ENCODE results near the gene OR2S2.

The OR2S2 gene

DNA sequence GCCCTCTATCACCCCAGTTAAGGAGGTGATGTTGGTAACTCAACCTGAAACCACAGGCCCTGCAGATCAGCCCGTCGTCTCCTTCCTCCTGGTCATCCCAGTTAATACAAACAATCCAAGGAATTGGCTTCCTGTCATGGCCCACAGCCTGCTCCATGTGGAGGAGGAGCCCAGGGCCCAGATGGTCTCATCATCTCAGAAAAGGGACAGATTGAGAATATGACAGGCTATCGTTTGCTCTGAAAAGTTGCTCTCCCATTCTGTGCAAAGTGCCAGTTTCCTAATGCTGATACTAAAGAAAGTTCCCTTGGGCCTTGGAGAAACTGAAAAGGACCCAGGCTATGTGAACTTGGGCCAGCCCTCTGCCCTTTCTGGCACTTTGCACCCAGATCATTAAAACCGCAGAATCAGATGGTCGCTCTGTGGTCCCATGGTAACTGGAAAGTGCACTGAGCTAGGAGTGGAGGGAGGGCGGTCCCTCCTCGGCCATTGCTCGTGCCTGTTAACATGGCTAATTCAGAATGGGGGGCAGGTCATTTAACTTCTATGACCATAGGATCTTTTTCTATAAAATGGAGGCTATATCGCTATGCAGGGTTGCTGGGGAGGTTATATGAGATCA lies 49.3 kb downstream of the OR2S2 start:
- no peak for DNase-seq

DNA sequence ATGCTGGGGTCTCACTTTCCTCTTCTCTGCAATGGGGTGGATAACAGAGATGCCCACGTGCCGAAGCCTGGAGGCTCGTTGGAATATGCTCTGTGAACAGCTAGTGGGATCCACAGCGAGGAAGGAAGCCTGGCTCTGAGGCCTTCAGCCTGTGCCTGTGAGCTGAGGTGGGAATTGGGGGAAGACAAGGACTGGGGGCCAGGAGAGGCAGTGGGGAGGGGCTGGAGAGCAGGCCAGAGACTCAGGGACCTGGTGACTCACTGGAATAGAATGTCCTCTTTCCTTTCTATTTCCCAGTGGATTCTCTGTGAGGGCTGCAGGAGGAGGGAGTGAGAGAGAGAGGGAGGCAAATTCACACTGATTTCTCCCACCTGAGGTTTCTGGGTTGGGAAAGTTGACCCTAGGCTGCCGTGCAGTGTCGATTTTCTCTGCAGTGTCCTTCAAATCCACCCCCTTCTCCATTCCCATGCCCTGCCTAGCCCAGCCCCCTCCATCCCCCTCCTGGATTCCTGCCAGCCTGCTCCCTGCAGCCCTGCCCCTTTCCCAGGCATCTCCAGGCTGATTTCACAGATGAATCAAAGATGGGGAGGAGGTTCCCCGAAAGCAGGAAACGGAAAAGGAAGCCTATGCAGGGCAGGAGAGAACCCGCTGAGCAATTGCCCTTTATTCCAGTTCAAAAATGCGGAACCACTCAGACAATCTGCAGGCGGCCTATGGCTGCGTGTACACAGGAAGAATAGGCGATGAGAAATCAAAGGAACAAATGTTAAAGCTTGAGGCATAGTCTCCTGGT lies 50.0 kb downstream of the OR2S2 start:
- peak; percentile 52 for DNase-seq
